D341Med (cell line): ENCODE data around the gene TRPM8.
"Not testable (repeated sequence)": the region's sequence is repeated elsewhere in the genome, so short reads cannot be mapped to it uniquely, and the experiment has no call there.

Source experiments
- DNase-seq: peaks from one replicate; pipeline ENCODE4 v3.0.0; 2012; ENCODE audit warnings: low spot score

The TRPM8 gene

GRCh38 chr2:233938676-233939370 lies 21.6 kb downstream of the TRPM8 start:
- no peak for DNase-seq

GRCh38 chr2:233940376-233941276 lies 23.5 kb downstream of the TRPM8 start:
- no peak for DNase-seq

DNA sequence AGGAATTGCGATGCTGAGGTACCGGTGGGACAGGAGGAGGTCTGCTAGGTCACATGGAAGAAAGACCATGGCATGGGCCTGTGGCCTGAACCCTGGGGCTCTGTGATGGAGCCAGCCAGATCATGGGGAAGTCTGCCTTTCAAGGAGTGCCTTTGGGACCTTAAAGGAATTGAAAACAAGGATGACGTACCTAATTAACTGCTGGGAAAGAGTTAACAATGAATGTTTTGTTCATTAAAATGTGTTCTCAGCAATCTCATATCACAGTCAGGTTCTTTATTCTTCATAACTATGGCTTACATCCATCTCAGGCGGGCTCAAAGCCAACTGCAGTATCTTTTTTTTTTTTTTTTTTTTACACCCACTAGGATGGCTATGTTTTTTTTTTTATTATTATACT lies 25.6 kb downstream of the TRPM8 start:
- DNase-seq: no peak

DNA sequence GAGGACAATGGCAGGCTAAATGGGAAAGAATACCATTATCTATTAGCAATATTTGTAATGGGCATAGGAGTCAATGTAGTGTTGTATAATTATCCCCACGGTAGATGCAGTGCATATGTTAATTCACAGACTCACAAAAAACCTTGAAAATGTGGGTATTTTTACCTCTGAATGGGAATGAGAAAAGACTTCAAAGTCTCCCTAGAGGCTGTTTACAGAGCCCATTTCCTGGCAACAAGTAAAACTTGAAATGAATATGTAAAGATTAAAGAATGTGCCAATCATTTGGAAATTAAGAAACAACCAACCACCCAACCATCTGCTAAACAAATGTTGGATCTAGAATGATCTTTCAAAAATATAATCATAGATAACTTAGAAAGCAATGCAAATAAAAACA lies 27.1 kb downstream of the TRPM8 start:
- no peak for DNase-seq

DNA sequence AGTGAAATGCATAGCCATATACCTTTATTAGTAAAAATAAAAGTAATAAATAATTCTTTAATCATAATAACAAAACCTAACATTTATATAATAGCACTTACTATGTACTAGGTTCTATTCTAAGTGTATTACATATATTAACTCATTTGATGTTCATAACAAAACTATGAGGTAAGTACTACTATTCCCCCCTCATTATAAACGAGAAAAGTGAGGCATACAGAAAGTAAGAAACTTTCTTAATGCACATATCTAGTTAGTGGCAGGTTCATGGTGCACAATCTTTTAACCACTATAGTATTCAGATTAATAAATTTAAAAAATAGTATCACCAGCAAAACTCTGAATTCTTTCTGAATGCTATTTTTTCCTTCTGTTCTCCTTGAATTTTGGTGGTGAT lies 27.5 kb downstream of the TRPM8 start:
- no peak for DNase-seq

DNA sequence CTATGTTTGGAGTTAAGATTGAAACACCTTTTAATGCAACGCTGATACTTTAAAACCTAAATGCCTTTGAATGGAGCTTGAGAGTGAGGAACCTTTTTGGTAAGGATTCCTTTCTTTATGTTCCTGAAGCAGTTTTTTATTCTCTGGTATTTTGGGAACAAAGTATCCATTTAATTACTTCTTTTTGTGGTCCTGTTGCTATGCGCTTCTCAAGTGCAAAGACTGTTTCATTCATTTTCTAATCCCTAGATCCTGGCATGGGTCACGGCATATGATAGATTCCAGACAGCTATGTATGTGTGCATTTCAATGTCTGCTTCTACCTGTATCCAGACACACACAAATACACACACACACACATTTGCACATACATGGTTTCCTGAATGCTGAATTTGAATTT lies 28.0 kb downstream of the TRPM8 start:
- no peak for DNase-seq

DNA sequence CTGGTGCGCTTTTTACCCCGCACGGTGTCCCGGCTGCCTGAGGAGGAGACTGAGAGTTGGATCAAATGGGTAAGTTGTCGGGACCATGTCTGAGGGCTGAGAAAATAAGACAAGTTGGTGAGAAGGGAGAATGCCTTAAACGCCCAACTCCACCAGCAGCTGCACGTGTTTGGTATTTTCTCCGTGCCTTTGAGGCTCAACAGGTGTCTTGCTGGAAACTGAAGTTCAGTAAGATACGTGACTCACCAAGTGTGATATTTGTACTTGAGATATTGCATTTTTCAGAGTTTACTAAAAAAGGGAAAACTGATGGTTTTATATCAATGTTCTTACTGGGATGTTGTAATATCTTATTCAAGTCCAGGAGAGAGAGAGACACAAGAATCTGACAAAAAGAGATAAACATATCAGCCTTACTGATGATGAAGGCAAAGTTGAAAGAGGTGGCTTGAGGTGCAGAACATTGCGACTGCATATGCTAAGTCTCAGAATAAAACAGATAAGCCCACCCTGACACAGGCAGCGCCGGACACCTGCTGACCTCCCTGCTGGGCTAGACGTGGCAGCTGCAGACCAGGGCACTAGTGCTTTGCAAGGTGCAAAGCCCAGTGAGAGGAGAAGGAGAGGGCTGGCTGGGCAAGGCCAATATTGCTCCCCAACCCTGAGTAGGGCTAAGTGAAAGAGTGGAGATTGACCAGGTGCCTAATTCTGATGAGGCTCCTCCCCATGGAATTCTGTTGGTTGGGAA lies 33.1 kb downstream of the TRPM8 start:
- DNase-seq: no peak

DNA sequence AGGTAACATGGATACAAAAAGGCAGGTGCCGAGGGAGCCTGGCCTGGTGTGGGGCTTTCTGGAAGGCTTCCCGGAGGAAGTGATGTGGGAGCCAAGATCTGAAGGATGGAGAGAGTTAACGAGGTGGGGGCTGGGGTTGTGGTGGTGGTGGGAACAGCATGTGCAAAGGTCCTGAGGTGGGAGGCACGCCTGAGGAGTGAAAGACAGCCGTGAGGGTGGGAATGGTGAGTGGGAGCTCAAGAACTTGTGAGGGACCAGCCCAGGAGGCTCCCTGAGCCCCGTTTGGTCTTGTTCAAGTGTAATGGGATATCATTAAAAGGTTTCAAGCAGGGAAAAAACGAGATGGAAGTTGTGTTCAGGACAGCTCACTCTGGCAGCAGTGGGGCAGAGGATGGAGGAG lies 35.2 kb downstream of the TRPM8 start:
- no peak for DNase-seq

- DNase-seq: no peak
These were observed 36.1 kb downstream of the TRPM8 start for GRCh38 chr2:233953087-233953801.

DNA sequence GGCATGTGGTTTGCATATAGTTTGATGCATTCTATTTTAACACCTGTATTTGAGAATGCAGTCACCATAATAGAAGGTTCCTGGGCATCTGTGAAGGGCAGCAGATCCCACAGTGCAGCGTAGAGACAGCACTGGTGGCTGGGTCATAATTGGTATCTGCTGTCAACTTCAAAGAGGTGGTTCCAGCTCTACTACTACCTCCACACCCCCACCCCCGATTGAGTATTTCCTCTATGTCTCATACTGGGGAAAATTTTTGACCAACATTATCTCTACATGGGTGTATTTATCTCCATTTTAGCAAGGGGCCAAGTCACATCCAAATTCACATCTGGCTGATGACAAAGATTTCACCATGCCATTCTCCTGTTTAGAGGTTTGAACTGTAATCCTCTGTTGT lies 43.0 kb downstream of the TRPM8 start:
- no peak for DNase-seq

- no peak for DNase-seq
These were observed 44.7 kb downstream of the TRPM8 start for GRCh38 chr2:233961905-233962304.

GRCh38 chr2:233964581-233964980 lies 47.4 kb downstream of the TRPM8 start:
- DNase-seq: no peak

- no peak for DNase-seq
These were observed 47.9 kb downstream of the TRPM8 start for GRCh38 chr2:233965032-233965603.

DNA sequence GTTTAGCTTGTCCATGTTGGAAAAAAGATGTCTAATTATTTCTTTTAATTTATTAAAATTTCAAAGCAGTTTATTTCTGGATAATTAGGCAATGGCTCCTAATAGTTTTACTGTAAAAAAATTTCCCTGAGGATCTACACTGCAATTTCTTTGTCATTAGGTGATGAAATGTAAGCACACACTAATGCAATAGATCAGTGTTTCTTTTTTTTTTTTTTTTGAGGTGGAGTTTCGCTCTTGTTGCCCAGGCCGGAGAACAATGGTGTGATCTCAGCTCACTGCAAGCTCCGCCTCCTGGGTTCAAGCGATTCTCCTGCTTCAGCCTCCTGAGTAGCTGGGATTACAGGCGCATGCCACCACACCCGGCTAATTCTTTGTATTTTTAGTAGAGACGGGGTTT lies 48.5 kb downstream of the TRPM8 start:
- not testable (repeated sequence) for DNase-seq

- no peak for DNase-seq
These were observed 49.2 kb downstream of the TRPM8 start for GRCh38 chr2:233966388-233966787.

GRCh38 chr2:233967164-233967563 lies 50.0 kb downstream of the TRPM8 start:
- DNase-seq: no peak

DNA sequence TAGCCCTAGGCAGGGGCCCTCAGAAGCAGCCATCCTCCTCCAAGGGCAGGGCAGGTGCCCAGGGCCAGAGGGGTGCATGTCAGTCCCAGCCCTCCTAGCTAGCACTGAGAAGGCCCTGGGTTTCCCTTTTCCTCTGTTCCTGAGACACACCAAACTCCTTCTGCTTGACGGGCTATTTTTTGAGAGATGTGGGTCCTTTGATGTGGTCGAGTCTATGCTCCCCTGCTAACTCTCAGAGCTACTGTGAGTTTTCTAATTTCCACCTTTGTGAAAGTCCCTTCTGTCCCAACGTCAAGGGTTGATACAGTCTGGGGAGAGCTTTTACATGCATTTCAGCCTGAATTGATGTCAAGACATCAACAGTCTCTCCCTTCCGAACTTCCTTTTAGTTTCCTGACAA lies 51.4 kb downstream of the TRPM8 start:
- no peak for DNase-seq

GRCh38 chr2:233972460-233972859 lies 55.3 kb downstream of the TRPM8 start:
- not testable (repeated sequence) for DNase-seq

GRCh38 chr2:233972941-233973575 lies 55.9 kb downstream of the TRPM8 start:
- DNase-seq: no peak

- no peak for DNase-seq
These were observed 56.6 kb downstream of the TRPM8 start for GRCh38 chr2:233973786-233974185.

GRCh38 chr2:233974530-233975071 lies 57.4 kb downstream of the TRPM8 start:
- no peak for DNase-seq
